ENCODE data around the gene CCSER1.

- no peak for TF ChIP-seq EZH2phosphoT487 (IDR thresholded peaks at IDR 0.05; ENCODE audit: unreplicated experiment)
- no peak for TF ChIP-seq POLR2AphosphoS5 (IDR thresholded peaks at IDR 0.05; ENCODE audit: low read depth)
- TF ChIP-seq REST (IDR thresholded peaks at IDR 0.05; ENCODE audit: unreplicated experiment), result no peak
- no peak; a peak in 1 of 4 replicates for TF ChIP-seq CTCF (conservative IDR thresholded peaks at IDR 0.05; ENCODE audit: low read depth in 2 of 2)
- no peak for TF ChIP-seq EZH2 (IDR thresholded peaks at IDR 0.05; ENCODE audit: low read depth, unreplicated experiment)
- TF ChIP-seq ETS1 (IDR thresholded peaks at IDR 0.05), result no peak
- no peak for TF ChIP-seq CREB1 (CRISPR knock-in tag; IDR thresholded peaks at IDR 0.05; ENCODE audit: low read depth)
- no peak for TF ChIP-seq JUNB (IDR thresholded peaks at IDR 0.05; ENCODE audit: unreplicated experiment)
- no peak for TF ChIP-seq NANOG (IDR thresholded peaks at IDR 0.05; ENCODE audit: borderline replicate concordance)
- no peak for TF ChIP-seq ZNF331 (CRISPR knock-in tag; IDR thresholded peaks at IDR 0.05; ENCODE audit: low read depth)
- TF ChIP-seq STAT1 (IDR thresholded peaks at IDR 0.05; ENCODE audit: unreplicated experiment), result no peak
- no peak for TF ChIP-seq ZNF462 (CRISPR knock-in tag; IDR thresholded peaks at IDR 0.05)
Measured at GRCh38 chr4:91636083-91636482, 1508.9 kb downstream of the CCSER1 start.
